WTC11 (cell line): ENCODE results near the gene PAGE4. TPM values are rescaled to one million over a fixed set of nuclear protein-coding genes. Genes with fewer than 3 reads are reported as not detected.

ENCODE experiments used
- ATAC-seq: fragments of 200-7000 bp; cut with Tn5 transposase; 2 replicates; pipeline ENCODE4 v1.10.0; 2021; ENCODE audit warnings: mild to moderate bottlenecking, moderate library complexity
- CTCF ChIA-PET: fragments of 300-600 bp; sonication (Branson Sonifier 250); formaldehyde crosslinking; loops from one replicate; lab custom pipeline; 2021; ENCODE audit warnings: antibody characterized with exemption; lab: Charles Lee
- POLR2A ChIA-PET: fragments of 350-600 bp; sonication (Branson Sonifier 250); formaldehyde crosslinking; loops from one replicate; lab custom pipeline; 2021; ENCODE audit warnings: antibody characterized with exemption; lab: Charles Lee
- DNase-seq: peaks from one replicate; pipeline ENCODE4 v3.0.0; 2021; ENCODE audit warnings: low spot score
- H3K27ac Mint-ChIP-seq: 2 replicates; pipeline ENCODE4 v1.8.0; 2021; ENCODE audit warnings: mixed read lengths
- H3K27me3 Mint-ChIP-seq: 2 replicates; pipeline ENCODE4 v1.8.0; 2021; ENCODE audit warnings: low read depth, mild to moderate bottlenecking, moderate library complexity, mixed read lengths
- H3K36me3 Mint-ChIP-seq: 2 replicates; pipeline ENCODE4 v1.8.0; 2021; ENCODE audit warnings: mixed read lengths
- H3K4me1 Mint-ChIP-seq: 2 replicates; pipeline ENCODE4 v1.8.0; 2022; ENCODE audit warnings: mixed read lengths
- H3K4me3 Mint-ChIP-seq: 2 replicates; pipeline ENCODE4 v1.8.0; 2021; ENCODE audit warnings: mild to moderate bottlenecking, moderate library complexity, mixed read lengths
- H3K9me3 Mint-ChIP-seq: 2 replicates; pipeline ENCODE4 v1.8.0; 2021; ENCODE audit warnings: mixed read lengths
- CBFB ChIP-seq: sonication (generic); formaldehyde crosslinking; IDR thresholded peaks from 2 replicates; pipeline ENCODE4 v1.8.1; 2022; ENCODE audit warnings: mild to moderate bottlenecking, low read depth, missing genetic modification reagents
- CTCF ChIP-seq: fragments of 200-600 bp; IDR thresholded peaks from 2 replicates; pipeline ENCODE4 v1.8.0; 2022; ENCODE audit warnings: antibody characterized with exemption
- E2F1 ChIP-seq: sonication (generic); formaldehyde crosslinking; IDR thresholded peaks from 2 replicates; pipeline ENCODE4 v1.8.0; 2022; ENCODE audit warnings: mild to moderate bottlenecking, missing genetic modification reagents
- ELF4 ChIP-seq: sonication (generic); formaldehyde crosslinking; IDR thresholded peaks from 2 replicates; pipeline ENCODE4 v1.8.1; 2022; ENCODE audit warnings: low read depth, mild to moderate bottlenecking, moderate library complexity, missing genetic modification reagents
- GRHL2 ChIP-seq: fragments of 250-450 bp; sonication (Bioruptor Pico); IDR thresholded peaks from 2 replicates; pipeline ENCODE4 v1.8.0; 2022; ENCODE audit warnings: mild to moderate bottlenecking, moderate library complexity; ENCODE audit not compliant: insufficient replicate concordance, severe bottlenecking
- HMGXB4 ChIP-seq: sonication (generic); formaldehyde crosslinking; IDR thresholded peaks from 2 replicates; pipeline ENCODE4 v1.8.1; 2023; ENCODE audit warnings: mild to moderate bottlenecking, moderate library complexity, missing genetic modification reagents
- IRF1 ChIP-seq: sonication (generic); formaldehyde crosslinking; IDR thresholded peaks from 2 replicates; pipeline ENCODE4 v1.8.0; 2023; ENCODE audit warnings: missing genetic modification reagents
- NFE2L1 ChIP-seq: sonication (generic); formaldehyde crosslinking; IDR thresholded peaks from 2 replicates; pipeline ENCODE4 v1.8.1; 2023; ENCODE audit warnings: missing genetic modification reagents
- NFYB ChIP-seq: sonication (generic); formaldehyde crosslinking; conservative IDR thresholded peaks from 2 replicates; pipeline ENCODE4 v1.8.0; 2022; ENCODE audit warnings: low read depth, missing genetic modification reagents
- PREB ChIP-seq: sonication (generic); formaldehyde crosslinking; IDR thresholded peaks from 2 replicates; pipeline ENCODE4 v1.8.1; 2022; ENCODE audit warnings: mild to moderate bottlenecking, missing genetic modification reagents, moderate library complexity, borderline replicate concordance
- PRRX2 ChIP-seq: fragments of 250-450 bp; sonication (Bioruptor Pico); IDR thresholded peaks from 2 replicates; pipeline ENCODE4 v1.8.0; 2021; ENCODE audit warnings: mild to moderate bottlenecking
- SOX15 ChIP-seq: fragments of 250-450 bp; sonication (Bioruptor Pico); IDR thresholded peaks from 2 replicates; pipeline ENCODE4 v1.9.0; 2021; ENCODE audit warnings: mild to moderate bottlenecking
- ZBTB43 ChIP-seq: sonication (generic); formaldehyde crosslinking; IDR thresholded peaks from 2 replicates; pipeline ENCODE4 v1.8.1; 2023; ENCODE audit warnings: mild to moderate bottlenecking, missing genetic modification reagents
- ZNF219 ChIP-seq: sonication (generic); formaldehyde crosslinking; IDR thresholded peaks from 2 replicates; pipeline ENCODE4 v1.8.0; 2023; ENCODE audit warnings: missing genetic modification reagents, mild to moderate bottlenecking, borderline replicate concordance
- ZNF281 ChIP-seq: sonication (generic); formaldehyde crosslinking; IDR thresholded peaks from 2 replicates; pipeline ENCODE4 v1.8.0; 2023; ENCODE audit warnings: mild to moderate bottlenecking, missing genetic modification reagents
- ZNF425 ChIP-seq: fragments of 250-450 bp; sonication (Bioruptor Pico); conservative IDR thresholded peaks from 2 replicates; pipeline ENCODE4 v1.9.0; 2021; ENCODE audit warnings: mild to moderate bottlenecking
- ZSCAN18 ChIP-seq: fragments of 250-450 bp; sonication (Bioruptor Pico); IDR thresholded peaks from 2 replicates; pipeline ENCODE4 v2.1.2; 2022; ENCODE audit warnings: mild to moderate bottlenecking, moderate library complexity
- total RNA-seq: library from RNA; stranded (reverse); gene quantifications from 3 replicates; pipeline ENCODE4 v1.2.3, GENCODE V29; 2021

The PAGE4 gene
- total RNA-seq, 1 experiment from 2014 or later, result not detected

- TF ChIP-seq IRF1 (CRISPR knock-in tag), result no peak
- no peak for TF ChIP-seq ZNF219 (CRISPR knock-in tag)
These were observed 11.6 kb downstream of the PAGE4 start (continued) for GRCh38 chrX:49840679-49841078.

GRCh38 chrX:49842621-49843020 is 13.5 kb downstream of the PAGE4 start:
- no peak for ATAC-seq

More at GRCh38 chrX:49842621-49843020, 13.5 kb downstream of the PAGE4 start:
- no peak overlapping the region for H3K27ac Mint-ChIP-seq
- ChIA-PET POLR2A (interaction anchor here (0.7 kb wide), 1 partner anchor 235 kb away, joined by 3 read pairs; no protein-coding TSS in a partner anchor), CTCF (interaction anchor here (0.9 to 2.3 kb wide), 6 partner anchors 9 to 1211 kb away, joined by 3 to 13 read pairs (median 4); partner anchors contain the start of genes CLCN5 and USP27X)
- no peaks in the 10 kb centered on the region for H3K27me3 Mint-ChIP-seq
- no peaks in the 10 kb centered on the region for H3K4me1 Mint-ChIP-seq
- H3K9me3 Mint-ChIP-seq, result no peaks in the 10 kb centered on the region
- H3K36me3 Mint-ChIP-seq, result no peaks in the 10 kb centered on the region
- no peak for DNase-seq
- H3K4me3 Mint-ChIP-seq, result no peak overlapping the region
- TF ChIP-seq PRRX2 (CRISPR knock-in tag) (no peak), GRHL2 (no peak), ZNF425 (no peak), ZSCAN18 (CRISPR knock-in tag) (no peak), SOX15 (CRISPR knock-in tag) (no peak), ZBTB43 (CRISPR knock-in tag) (no peak), CTCF (no peak), HMGXB4 (CRISPR knock-in tag) (no peak), E2F1 (CRISPR knock-in tag) (no peak), ELF4 (CRISPR knock-in tag) (no peak), PREB (CRISPR knock-in tag) (no peak), CBFB (CRISPR knock-in tag) (no peak), NFYB (no peak), ZNF281 (CRISPR knock-in tag) (no peak), NFE2L1 (CRISPR knock-in tag) (no peak)
